Stimulated activated naive B cell treated with anti-CD40 and anti-IgM and Interleukin-4, amounts not matched to agents 10 μg/mL and 1 μg/mL and 100 μg/mL, for 72 hours (primary cell): ENCODE results near the gene MYH7.
"Not testable (repeated sequence)": the region's sequence is repeated elsewhere in the genome, so short reads cannot be mapped to it uniquely, and the experiment has no call there.

Source experiments
- ATAC-seq, 2 donors: fragments of 150-1000 bp; cut with Tn5 transposase; replicated peaks; 2 replicates each; pipeline ENCODE4 v1.10.0; 2021; ENCODE audit warnings: moderate library complexity in 1 of 2
- DNase-seq: peaks from one replicate; pipeline ENCODE4 v3.0.0; 2021
- H3K27ac Mint-ChIP-seq: one replicate; pipeline ENCODE4 v1.8.0; 2022; ENCODE audit warnings: mild to moderate bottlenecking, mixed read lengths
- H3K27me3 Mint-ChIP-seq, 2 donors: one replicate each; pipeline ENCODE4 v1.8.0; 2022; ENCODE audit warnings: mixed read lengths in 2 of 2
- H3K36me3 Mint-ChIP-seq, 2 donors: one replicate each; pipeline ENCODE4 v1.8.0; 2022; ENCODE audit warnings: mixed read lengths in 2 of 2, mild to moderate bottlenecking in 1 of 2
- H3K4me1 Mint-ChIP-seq, 2 donors: one replicate each; pipeline ENCODE4 v1.8.0; 2022; ENCODE audit warnings: mixed read lengths in 2 of 2, mild to moderate bottlenecking in 1 of 2
- H3K4me3 Mint-ChIP-seq, 2 donors: one replicate each; pipeline ENCODE4 v1.8.0; 2022; ENCODE audit warnings: mild to moderate bottlenecking in 2 of 2, mixed read lengths in 2 of 2, moderate library complexity in 1 of 2
- H3K9me3 Mint-ChIP-seq, 2 donors: one replicate each; pipeline ENCODE4 v1.8.0; 2022; ENCODE audit warnings: mixed read lengths in 2 of 2, mild to moderate bottlenecking in 1 of 2

MYH7 gene

GRCh38 chr14:23401291-23401690 is 34.2 kb downstream of the MYH7 start:
- H3K4me1 Mint-ChIP-seq: peaks cover 12 to 15% of the 10 kb centered on the region in 2 donors
- H3K27me3 Mint-ChIP-seq: peaks cover 42 to 48% of the 10 kb centered on the region in 2 donors
- no peaks in the 10 kb centered on the region for H3K36me3 Mint-ChIP-seq
- no peaks in the 10 kb centered on the region for H3K9me3 Mint-ChIP-seq
- ATAC-seq (no peak), DNase-seq (no peak)
- H3K27ac Mint-ChIP-seq: no peak overlapping the region
- no peak overlapping the region for H3K4me3 Mint-ChIP-seq

GRCh38 chr14:23400496-23401149 is 34.8 kb downstream of the MYH7 start:
- peak; percentile 46 to 47 for ATAC-seq
- H3K27ac Mint-ChIP-seq, H3K36me3 Mint-ChIP-seq, DNase-seq, H3K9me3 Mint-ChIP-seq, H3K4me3 Mint-ChIP-seq, H3K4me1 Mint-ChIP-seq: not testable (repeated sequence)
- H3K27me3 Mint-ChIP-seq: peaks cover 35 to 42% of the 10 kb centered on the region in 2 donors

- Mint-ChIP-seq H3K4me3 (no peak overlapping the region), H3K4me1 (peaks cover 0 to 6% of the 10 kb centered on the region in 2 donors), H3K27ac (no peak overlapping the region), H3K9me3 (no peaks in the 10 kb centered on the region), H3K36me3 (no peaks in the 10 kb centered on the region), H3K27me3 (peaks cover 28 to 36% of the 10 kb centered on the region in 2 donors)
- DNase-seq (no peak), ATAC-seq (no peak)
These were observed 35.9 kb downstream of the MYH7 start for GRCh38 chr14:23399591-23399990.

- DNase-seq (no peak), ATAC-seq (no peak)
- H3K4me3 Mint-ChIP-seq: no peak overlapping the region
- no peaks in the 10 kb centered on the region for H3K9me3 Mint-ChIP-seq
- H3K27me3 Mint-ChIP-seq: peaks cover 27 to 36% of the 10 kb centered on the region in 2 donors
- H3K27ac Mint-ChIP-seq: no peak overlapping the region
- H3K36me3 Mint-ChIP-seq: no peaks in the 10 kb centered on the region
- H3K4me1 Mint-ChIP-seq: peaks cover 0 to 6% of the 10 kb centered on the region in 2 donors
These were observed 36.3 kb downstream of the MYH7 start for GRCh38 chr14:23399136-23399535.

- ATAC-seq (no peak), DNase-seq (no peak)
- Mint-ChIP-seq H3K27ac (no peak overlapping the region), H3K9me3 (no peaks in the 10 kb centered on the region), H3K4me3 (no peak overlapping the region), H3K27me3 (peaks cover 29 to 36% of the 10 kb centered on the region in 2 donors), H3K4me1 (peaks cover 0 to 6% of the 10 kb centered on the region in 2 donors), H3K36me3 (no peaks in the 10 kb centered on the region)
These were observed 37.1 kb downstream of the MYH7 start for GRCh38 chr14:23398348-23398747.

- Mint-ChIP-seq H3K4me1 (peaks cover 0 to 1% of the 10 kb centered on the region in 2 donors), H3K36me3 (no peaks in the 10 kb centered on the region), H3K27me3 (peaks cover 24 to 29% of the 10 kb centered on the region in 2 donors), H3K9me3 (no peaks in the 10 kb centered on the region), H3K27ac (no peak overlapping the region), H3K4me3 (no peak overlapping the region)
- ATAC-seq: no peak
- no peak for DNase-seq
These were observed 38.6 kb downstream of the MYH7 start for GRCh38 chr14:23396781-23397407.

- Mint-ChIP-seq H3K27ac (no peak overlapping the region), H3K4me1 (peaks cover 0 to 1% of the 10 kb centered on the region in 2 donors), H3K27me3 (peaks cover 18 to 21% of the 10 kb centered on the region in 2 donors), H3K9me3 (no peaks in the 10 kb centered on the region), H3K36me3 (no peaks in the 10 kb centered on the region), H3K4me3 (no peak overlapping the region)
- DNase-seq (no peak), ATAC-seq (no peak)
These were observed 39.3 kb downstream of the MYH7 start for GRCh38 chr14:23396126-23396525.

- Mint-ChIP-seq H3K27me3 (peaks cover 42% of the 10 kb centered on the region in 2 donors), H3K4me1 (peaks cover 0 to 2% of the 10 kb centered on the region in 2 donors), H3K9me3 (no peaks in the 10 kb centered on the region), H3K4me3 (no peak overlapping the region), H3K27ac (no peak overlapping the region), H3K36me3 (no peaks in the 10 kb centered on the region)
- ATAC-seq (no peak), DNase-seq (no peak)
These were observed 42.8 kb downstream of the MYH7 start for GRCh38 chr14:23392613-23393012.

GRCh38 chr14:23389871-23390270 is 45.6 kb downstream of the MYH7 start:
- not testable (repeated sequence) for H3K9me3 Mint-ChIP-seq, H3K27ac Mint-ChIP-seq, H3K4me1 Mint-ChIP-seq, H3K4me3 Mint-ChIP-seq, ATAC-seq, H3K36me3 Mint-ChIP-seq, DNase-seq
- peaks cover 47 to 52% of the 10 kb centered on the region in 2 donors for H3K27me3 Mint-ChIP-seq

GRCh38 chr14:23389396-23389795 is 46.1 kb downstream of the MYH7 start:
- H3K4me1 Mint-ChIP-seq: peaks cover 0 to 2% of the 10 kb centered on the region in 2 donors
- peaks cover 50 to 55% of the 10 kb centered on the region in 2 donors for H3K27me3 Mint-ChIP-seq
- no peak overlapping the region for H3K27ac Mint-ChIP-seq
- H3K9me3 Mint-ChIP-seq: no peaks in the 10 kb centered on the region
- no peaks in the 10 kb centered on the region for H3K36me3 Mint-ChIP-seq
- H3K4me3 Mint-ChIP-seq: no peak overlapping the region
- no peak for ATAC-seq
- no peak for DNase-seq

- ATAC-seq (no peak), DNase-seq (no peak)
- peaks cover 51 to 56% of the 10 kb centered on the region in 2 donors for H3K27me3 Mint-ChIP-seq
- H3K4me1 Mint-ChIP-seq: peaks cover 0 to 2% of the 10 kb centered on the region in 2 donors
- no peak overlapping the region for H3K27ac Mint-ChIP-seq
- no peak overlapping the region for H3K4me3 Mint-ChIP-seq
- no peaks in the 10 kb centered on the region for H3K9me3 Mint-ChIP-seq
- no peaks in the 10 kb centered on the region for H3K36me3 Mint-ChIP-seq
These were observed 46.5 kb downstream of the MYH7 start for GRCh38 chr14:23388996-23389395.

- Mint-ChIP-seq H3K36me3 (no peaks in the 10 kb centered on the region), H3K27ac (no peak overlapping the region), H3K4me3 (no peak overlapping the region), H3K4me1 (peaks cover 0 to 2% of the 10 kb centered on the region in 2 donors), H3K9me3 (no peaks in the 10 kb centered on the region), H3K27me3 (peaks cover 45 to 53% of the 10 kb centered on the region in 2 donors)
- ATAC-seq (no peak), DNase-seq (no peak)
These were observed 47.3 kb downstream of the MYH7 start for GRCh38 chr14:23387916-23388882.

GRCh38 chr14:23386999-23387398 is 48.5 kb downstream of the MYH7 start:
- Mint-ChIP-seq H3K27ac (no peak overlapping the region), H3K9me3 (no peaks in the 10 kb centered on the region), H3K36me3 (no peaks in the 10 kb centered on the region), H3K27me3 (peaks cover 48 to 56% of the 10 kb centered on the region in 2 donors), H3K4me3 (no peak overlapping the region), H3K4me1 (peaks cover 1 to 2% of the 10 kb centered on the region in 2 donors)
- DNase-seq: no peak
- no peak for ATAC-seq

GRCh38 chr14:23386266-23386657 is 49.2 kb downstream of the MYH7 start:
- not testable (repeated sequence) for H3K4me1 Mint-ChIP-seq, DNase-seq, H3K27ac Mint-ChIP-seq, ATAC-seq, H3K36me3 Mint-ChIP-seq, H3K4me3 Mint-ChIP-seq, H3K9me3 Mint-ChIP-seq
- peaks cover 48 to 56% of the 10 kb centered on the region in 2 donors for H3K27me3 Mint-ChIP-seq
